Stimulated activated CD8-positive, alpha-beta memory T cell treated with anti-CD3 and anti-CD28 coated beads, Interleukin-15, amount 100 ng/mL, for 48 hours (primary cell): ENCODE results near the gene LDLRAD2.
"Not testable (repeated sequence)": the region's sequence is repeated elsewhere in the genome, so short reads cannot be mapped to it uniquely, and the experiment has no call there.

ENCODE experiments used
- DNase-seq, 2 donors: peaks; one replicate each; pipeline ENCODE4 v3.0.0-alpha.2; 2020; ENCODE audit warnings: low read depth in 2 of 2

Gene LDLRAD2

DNA sequence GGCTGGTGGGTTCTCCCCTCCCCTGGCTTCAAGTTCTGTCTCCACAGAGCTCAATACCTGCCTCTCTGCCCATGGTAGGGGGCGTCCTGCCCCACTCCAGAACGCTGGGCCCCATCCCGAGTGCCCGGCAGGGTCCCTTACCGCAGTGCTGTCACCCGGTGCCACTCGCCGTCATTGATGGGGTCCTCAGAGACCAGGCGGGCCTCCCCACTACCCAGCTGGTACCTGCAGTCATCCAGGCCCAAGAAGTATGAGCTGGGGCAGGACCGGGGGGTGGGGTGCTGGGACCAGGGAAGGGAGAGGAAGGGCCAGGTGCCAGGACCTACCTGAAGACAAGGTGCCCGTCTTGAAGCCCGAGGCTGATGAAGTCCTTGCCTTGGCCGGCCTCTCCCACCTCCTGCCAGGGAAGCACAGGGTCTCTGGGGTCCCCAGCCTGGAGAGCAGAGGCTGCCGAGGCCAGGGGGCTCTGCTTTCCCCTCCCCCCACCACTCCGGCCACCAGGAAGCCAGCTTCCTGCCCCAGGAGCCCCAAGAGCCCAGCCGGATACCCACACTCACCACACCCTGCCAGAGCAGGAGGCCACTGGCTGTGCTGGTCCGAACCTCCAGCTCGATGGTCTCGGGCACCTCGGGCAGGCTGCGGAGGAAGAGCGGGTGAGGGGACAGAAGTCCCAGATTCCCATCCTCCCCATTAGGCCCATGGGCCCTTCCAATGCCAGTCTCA, 12.1 kb downstream of the LDLRAD2 start:
- no peak for DNase-seq

DNA sequence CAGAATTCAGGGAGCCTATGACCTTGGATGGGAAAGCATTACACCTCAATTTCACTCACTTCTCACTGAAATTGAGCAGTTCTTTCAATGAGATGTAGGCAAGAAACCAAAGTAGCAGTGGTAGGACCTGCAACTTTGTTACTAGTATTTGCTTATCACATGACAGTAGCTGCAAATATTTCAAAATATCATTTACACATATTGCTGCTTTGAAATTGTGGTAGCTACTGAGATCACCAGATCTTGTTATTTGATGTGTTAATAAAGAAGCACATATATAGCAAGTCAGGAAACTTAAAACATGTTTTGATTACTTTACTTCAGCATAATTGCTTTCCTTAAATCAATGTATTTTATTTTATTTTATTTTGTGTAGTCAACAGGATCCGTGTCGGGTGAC, 12.9 kb downstream of the LDLRAD2 start:
- no peak for DNase-seq

DNA sequence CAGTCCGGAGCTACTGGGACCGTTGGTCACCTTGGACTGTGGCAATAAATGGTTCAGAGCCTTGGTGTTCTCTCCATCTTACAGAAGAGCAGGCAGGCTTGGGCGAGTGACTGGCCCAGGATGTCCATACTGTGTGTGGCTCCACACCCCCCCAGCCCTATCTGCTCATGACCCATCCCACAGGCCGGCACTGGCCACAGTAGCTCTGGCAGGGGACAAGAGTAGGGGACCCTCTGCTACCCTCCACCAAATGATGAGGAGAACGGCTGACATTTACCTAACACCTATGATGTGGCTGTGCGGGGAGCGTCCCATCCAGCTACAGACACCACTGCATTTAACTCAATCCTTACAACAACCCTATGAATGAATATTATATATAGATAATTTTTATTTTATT, 13.3 kb downstream of the LDLRAD2 start:
- DNase-seq: no peak

DNA sequence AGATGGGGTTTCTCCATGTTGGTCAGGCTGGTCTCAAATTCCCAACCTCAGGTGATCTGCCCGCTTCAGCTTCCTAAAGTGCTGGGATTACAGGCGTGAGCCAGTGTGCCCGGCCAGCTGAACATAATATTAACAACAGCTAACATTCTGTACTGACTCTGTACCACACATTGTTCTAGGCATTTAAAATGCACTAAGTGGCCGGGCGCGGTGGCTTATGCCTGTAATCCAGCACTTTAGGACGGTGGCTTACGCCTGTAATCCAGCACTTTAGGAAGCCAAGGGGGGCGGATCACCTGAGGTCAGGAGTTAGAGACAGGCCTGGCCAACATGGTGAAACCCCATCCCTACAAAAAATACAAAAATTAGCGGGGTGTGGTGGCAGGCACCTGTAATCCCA, 14.6 kb downstream of the LDLRAD2 start:
- DNase-seq: not testable (repeated sequence)

DNA sequence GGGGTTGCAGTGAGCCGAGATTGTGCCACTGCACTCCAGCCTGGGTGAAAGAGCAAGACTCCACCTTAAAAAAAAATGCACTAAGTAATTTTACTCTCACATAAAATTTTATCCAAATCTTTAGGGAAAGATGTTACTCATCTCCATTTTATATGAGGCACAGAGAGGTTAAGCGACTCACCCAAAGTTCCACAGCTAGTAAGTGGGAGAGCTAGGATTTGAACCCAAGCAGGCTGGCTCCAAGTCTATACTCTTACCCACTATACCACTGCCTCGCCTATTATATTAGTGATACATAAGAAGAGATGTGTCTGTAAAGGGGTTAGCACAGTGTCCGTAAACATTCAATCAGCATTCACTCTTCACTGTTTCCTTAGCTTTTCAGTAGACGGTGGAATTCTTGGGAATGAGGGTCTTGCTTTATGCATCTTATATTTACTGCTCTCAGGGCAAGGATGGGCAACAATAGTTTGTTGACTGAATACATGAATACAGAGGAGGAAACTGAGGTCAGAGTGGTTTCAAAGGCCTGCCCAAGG, 15.1 kb downstream of the LDLRAD2 start:
- no peak for DNase-seq

DNA sequence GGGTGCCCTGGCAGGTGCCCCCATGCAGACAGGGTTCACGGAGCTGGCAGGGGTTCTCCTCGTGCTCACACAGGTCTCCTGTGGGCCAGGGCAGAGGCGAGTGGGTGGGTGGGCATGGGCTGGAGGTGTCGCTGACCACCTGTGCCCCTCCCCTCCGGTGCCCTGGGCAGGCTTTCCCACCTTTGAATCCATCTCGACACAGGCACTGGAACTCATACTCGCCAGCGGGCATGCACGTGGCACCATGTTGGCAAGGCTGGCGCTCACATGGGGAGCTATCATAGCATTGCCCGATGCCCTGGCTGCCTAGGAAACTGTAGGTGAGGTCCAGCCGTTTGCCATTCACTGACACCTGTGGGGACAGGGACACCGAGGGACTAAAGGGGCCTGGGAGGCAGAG, 16.0 kb downstream of the LDLRAD2 start:
- no peak for DNase-seq

DNA sequence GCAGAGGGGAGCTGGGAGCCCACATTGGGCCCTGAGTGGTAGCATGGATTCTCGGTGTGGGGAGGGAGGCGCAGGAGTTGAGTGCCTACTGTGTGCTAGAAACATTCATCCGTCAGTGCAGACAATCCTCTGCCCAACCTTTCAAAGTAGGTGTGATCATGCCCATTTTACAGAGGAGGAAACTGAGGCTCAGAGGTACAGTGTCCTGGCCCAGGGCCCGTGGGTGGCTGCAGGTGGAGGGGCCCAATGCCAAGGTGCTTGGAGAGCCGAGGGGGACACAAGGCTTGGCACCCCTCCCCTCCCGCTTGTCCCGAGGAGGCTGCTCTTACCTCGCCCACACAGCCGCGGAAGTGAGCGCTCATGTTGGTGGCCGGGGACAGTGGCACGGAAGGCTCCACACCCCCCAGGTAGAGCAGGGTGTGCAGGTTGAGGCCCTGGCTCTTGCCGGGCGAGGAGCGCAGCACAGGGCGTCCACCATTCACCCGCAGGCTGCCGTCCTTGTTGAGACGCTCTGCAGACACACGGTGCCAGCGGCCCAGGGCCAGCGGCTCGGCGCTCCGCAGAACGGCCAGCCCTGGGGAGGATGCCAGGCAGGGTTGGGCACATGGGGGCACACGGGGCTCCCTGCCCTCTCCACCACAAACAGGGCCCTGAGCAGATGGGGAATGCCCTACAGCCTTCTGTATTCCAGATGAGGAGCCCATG, 16.6 kb downstream of the LDLRAD2 start:
- DNase-seq: no peak

DNA sequence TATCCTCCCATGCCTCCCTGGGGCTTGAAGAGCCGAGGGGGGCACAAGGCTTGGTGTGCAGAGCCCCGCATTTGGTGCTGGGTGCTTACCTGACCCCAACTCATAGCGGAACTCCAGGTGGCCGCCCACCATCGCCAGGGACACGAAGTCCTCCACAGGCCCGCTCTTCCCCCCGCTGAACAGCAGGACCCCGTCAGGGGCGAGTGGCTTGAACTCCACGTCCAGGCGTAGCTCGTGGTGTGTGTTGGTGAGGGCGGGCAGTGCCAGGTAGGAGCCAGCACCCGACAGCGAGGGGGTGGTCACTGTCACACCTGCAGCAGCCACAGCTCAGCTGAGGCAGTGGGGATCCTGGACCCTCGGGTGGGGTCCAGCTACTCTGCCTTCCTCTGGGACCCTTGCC, 17.2 kb downstream of the LDLRAD2 start:
- no peak for DNase-seq

DNA sequence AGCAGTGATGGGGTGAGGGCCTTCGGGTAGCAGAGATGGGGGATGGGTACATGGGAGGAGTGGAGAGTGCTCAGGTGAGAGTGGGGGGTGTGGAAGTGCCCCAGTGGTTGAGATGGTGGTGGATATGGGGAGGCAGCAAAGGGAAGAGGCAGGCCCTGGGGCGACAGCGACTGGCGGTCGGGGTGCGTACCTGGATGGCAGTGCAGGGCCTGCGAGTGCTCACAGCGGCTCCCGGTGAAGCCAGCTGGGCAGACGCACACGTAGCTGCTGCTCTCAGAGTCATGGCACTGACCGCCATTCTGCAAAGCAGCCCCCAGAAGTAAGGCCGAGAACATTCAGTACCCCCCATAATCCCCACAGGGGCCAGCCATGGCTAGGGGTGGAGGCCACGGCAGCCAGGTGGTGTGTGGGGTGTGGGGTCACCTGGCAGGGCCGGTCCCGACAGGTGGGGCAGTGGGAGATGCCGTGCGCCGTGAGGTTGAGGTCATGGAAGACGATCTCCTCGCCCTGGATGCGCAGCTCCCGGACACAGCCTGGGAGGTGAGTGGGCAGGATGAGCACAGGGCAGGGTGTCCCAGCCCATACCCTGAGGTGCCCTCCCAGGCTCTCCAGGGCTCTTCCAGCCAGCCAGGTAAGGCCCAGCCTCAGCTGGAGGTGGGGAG, 18.9 kb downstream of the LDLRAD2 start:
- DNase-seq: no peak

DNA sequence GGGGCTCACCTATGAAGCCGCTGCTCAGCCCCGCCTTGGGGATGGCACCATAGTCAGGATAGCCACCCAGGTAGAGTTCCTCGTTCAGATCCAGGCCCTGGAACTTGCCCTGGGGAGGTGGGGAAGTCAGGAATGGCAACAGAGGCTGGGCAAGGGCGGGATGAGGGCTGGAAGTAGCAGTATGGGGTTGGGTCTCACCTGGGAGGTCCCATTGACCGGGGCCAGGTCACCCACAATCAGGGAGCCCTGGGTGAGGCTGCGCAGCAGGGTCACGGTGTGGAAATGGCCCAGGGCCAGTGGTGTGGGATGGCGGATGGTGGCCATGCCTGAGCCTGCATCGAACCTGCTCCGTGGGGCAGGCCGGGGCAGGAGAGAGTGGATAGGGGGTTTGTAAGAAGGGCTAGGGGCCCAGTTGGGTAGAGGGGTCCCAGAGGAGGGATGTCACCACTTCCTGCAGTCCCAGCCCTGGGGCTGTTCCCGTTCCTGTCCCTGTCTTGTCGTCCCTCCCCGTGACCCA, 19.4 kb downstream of the LDLRAD2 start:
- DNase-seq: no peak

DNA sequence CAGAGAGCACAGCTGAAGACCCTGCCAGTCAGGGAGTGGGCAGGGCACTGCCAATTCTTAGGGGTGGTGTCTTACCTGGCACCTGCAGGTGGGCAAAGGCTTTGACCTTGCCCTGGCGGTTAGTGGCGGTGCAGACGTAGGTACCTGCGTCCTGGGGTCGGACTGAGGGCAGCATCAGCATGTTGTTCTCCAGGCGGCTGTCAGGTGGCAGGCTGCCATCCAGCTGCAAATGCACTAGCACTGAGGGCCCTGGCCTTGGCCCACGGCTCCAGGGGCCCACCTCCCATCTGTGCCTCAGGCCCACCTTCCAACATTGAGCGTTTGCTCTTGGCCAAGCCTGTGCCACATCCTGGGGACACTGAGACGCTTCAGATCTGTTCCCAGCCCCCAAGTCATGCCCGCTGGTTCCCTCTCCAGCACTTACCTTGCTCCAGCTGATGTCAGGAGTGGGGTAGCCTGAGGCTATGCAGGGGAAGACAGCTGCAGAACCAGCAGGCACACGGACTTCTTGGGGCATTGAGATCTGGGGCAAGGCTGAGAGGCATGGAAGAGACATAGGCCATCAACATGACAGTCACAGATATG, 21.4 kb downstream of the LDLRAD2 start:
- no peak for DNase-seq

DNA sequence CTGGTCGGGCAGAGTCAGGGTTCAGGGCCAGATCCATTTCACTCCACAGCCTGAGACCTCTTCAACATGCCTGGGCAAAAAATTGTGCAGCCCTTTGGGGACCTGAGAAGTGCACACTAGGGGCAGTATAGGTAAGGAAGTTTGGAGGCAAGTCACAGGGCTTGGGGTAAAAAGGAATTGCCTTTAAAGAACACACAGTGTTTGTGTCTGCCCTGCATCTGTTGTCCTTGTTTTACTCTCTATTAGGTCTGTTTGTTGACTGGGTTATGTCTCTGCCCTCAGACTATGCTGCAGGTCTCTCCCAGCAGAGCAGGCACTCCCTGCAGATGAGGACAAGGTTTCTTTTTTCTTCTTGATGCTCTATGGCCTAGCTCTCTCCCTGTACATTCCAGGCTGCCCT, 22.0 kb downstream of the LDLRAD2 start:
- DNase-seq: no peak

DNA sequence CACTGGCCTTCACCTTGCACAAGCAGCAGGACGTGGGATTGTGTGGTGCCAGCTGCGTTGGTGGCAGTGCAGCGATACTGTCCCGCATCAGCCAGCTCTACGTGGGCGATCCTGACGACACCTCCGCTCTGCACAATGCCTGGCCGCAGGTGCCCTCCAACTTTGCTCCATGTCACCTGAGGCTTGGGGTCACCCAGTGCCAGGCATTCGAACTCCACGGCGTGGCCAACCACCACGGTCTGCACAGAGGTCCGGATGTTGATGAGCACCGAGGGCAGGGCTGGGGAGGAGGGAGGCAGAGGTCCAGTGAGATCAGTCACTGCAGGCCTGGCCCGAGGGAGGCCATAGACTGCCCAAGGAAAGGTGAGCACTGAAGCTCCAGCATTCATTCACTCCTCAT, 22.6 kb downstream of the LDLRAD2 start:
- no peak for DNase-seq

DNA sequence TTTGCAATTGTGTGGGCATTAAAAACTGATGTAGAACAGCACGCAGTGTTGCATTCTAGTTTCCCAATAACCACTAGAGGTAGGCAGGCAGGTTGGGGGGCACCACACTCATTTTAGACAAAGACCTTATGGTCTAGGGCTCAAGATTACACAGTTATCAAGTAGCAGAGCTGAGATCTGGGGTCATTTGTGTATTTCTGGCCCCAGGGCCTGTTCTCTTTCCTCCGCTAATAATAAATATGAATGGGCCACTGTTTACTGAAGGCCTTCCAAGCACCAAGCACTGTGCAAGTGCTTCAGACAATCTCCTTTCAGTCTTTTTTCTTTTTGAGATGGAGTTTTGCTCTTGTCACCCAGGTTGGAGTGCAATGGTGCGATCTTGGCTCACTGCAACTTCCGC, 23.9 kb downstream of the LDLRAD2 start:
- no peak for DNase-seq

DNA sequence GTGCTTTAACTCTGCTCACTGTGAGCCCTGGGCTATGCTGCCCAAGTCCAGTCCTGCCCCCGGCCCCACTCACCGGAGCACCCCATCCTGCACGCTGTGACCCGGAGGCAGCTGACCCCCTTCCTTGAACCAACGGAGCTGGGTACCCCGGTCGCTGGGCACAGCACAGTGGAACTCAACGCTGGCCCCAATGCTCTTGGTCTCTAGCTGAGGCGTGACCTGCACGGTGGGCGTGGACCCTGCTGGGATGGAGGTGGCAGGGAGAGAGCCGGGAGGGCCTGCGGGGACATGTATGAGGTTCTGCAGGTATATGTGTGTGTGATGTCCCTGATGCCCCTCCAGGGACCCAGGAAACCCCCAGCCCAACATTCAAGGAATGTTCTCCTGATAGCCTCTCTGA, 24.7 kb downstream of the LDLRAD2 start:
- DNase-seq: no peak

DNA sequence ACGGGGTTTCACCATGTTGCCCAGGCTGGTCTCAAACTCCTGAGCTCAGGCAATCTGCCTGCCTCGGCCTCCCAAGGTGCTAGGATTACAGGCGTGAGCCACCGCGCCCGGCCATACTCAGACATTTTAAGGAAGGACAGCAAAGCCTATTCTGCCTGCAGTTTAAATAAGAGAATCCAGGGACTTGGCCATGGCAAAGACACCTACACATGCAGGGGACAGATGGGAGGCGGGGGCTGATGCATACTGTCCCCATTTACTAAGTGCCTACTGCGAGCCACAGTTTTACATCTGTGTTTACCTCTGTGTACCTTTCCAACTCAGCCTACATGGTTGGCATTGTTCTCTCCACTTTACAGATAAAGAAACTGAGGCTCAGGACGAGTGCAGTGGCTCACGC, 25.4 kb downstream of the LDLRAD2 start:
- no peak for DNase-seq

DNA sequence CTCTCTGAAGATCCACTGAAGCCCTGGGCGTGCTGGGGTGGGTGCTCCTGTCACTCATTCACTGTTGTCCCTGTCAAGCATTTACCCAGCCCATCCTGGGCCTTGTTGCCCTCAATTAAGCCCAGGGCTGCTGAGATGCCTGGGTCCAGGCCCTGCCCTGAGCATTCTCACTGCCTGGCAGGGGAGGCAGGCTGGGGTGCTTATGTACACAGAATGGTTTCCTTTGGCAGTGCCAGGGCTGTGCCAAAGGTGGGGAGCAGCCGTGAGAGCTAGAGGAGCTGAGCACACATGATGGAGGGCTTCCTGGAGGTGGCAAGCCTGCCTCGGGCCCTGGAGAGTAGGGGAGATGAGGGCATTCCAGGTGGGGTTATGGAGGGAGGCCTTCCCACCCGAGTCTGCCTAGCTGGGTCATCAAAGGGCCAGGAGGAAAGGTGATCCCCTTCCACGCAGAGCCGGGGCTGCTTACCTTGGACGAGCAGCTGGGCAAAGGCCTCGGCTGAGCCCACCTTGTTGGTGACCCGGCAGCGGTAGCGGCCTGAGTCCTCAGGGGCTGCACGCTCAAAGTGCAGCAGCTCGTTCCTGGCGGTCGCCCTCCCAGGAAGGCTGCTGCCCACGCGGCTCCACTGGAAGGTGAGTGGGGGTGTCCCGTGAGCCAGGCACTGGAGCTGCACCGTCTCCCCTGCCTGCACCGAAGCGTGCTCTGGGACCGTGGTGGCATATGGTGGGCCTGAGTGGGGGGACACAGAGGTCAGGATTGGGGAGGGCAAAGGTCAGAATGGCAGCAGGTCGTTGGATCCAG, 26.5 kb downstream of the LDLRAD2 start:
- no peak for DNase-seq

DNA sequence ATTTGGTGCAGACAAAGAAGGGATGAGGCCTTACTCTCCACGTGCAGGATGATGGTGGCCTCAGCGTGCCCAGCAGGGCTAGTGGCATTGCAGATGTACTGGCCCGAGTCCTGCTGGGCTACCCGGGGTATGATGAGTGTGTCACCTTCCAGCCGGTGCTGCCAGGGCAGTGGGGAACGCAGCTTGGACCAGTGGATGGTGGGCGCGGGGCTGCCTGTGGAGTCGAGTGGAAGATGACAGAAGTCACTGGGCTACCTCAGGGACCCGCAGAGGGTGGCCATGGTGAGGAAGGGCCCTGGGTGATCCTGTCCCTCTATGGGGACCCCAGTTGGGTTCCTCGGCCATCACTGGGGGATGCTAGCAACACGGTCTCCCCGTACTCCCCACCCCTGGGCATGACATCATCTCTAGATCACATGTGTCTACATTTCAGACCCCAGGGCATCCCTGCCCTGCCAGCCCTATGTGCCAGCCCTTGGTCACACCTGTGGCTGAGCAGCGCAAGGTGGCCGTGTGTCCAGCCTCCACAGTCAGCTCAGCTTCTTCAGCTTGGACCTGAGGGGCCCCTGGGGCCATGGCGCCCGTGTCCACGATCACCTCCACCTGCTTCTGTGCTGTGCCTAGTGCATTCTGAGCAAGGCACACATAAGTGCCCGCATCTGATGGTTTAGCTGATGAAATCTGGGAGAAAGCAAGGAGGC, 27.4 kb downstream of the LDLRAD2 start:
- no peak for DNase-seq

DNA sequence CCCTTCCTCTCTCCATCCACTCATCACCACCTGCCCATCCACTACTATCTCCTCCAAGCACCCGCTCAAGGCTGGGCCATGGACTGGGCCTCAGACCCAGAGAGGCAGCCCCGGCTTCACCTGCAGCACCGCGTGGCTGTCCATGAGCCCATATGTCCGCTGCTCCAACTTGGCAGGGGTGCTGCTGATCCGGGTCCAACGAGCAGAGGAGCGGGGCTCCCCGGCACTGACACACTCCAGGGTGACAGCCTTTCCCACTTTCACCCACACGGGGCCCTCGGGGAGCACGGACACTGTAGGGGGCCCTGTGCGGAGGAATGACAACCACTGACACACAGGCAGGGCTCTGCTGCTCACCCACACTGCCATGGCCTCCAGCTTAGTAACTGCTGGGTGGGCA, 28.9 kb downstream of the LDLRAD2 start:
- no peak for DNase-seq

DNA sequence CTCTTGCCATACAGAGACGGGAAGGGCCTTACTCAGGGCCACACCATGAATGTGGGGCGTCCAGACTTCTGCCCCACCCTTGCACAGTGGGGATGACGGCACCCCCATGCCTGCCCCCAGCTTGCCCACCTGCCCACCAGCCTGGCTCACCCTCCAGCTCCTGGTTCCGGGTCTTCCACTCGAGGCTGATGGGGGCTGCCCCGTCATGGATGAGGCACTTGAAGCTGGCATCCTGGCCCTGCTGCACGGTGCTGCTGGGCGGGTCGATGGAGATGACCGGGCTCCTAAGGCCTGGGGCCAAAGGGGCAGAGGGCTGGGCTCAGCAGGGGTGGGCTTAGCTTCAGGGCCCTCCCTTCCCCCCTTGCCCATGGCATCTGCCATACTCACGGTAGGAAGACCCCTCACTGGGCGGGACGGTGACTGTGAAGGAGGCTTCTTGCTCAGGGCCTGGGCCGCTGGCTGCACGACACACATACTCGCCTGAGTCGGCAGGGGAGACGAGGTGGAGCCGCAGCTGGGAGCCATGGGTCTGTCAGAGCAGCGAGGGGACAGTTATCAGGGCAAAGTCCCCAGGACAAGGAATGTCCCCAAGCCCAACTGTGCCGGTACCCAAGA, 29.9 kb downstream of the LDLRAD2 start:
- no peak for DNase-seq
